Subcutaneous abdominal adipose tissue (tissue), 5 donors: Measurements from ENCODE around the gene NPB.

Experiments
- H3K27ac ChIP-seq: one replicate; pipeline ENCODE4 v1.7.0; 2013; ENCODE audit warnings: low read depth, mild to moderate bottlenecking, inconsistent platforms, low read length, moderate library complexity
- H3K27me3 ChIP-seq, 5 donors: one replicate each; pipeline ENCODE4 v1.7.0; 2013; ENCODE audit warnings: low read length in 5 of 5, inconsistent platforms in 1 of 5; ENCODE audit not compliant: control insufficient read depth in 5 of 5, insufficient read depth in 4 of 5
- H3K36me3 ChIP-seq, 5 donors: one replicate each; pipeline ENCODE4 v1.7.0; 2013; ENCODE audit warnings: low read length in 5 of 5; ENCODE audit not compliant: control insufficient read depth in 5 of 5, insufficient read depth in 5 of 5
- H3K4me1 ChIP-seq, 5 donors: one replicate each; pipeline ENCODE4 v1.7.0; 2013; ENCODE audit warnings: low read length in 5 of 5, mild to moderate bottlenecking in 3 of 5, moderate library complexity in 1 of 5; ENCODE audit not compliant: control insufficient read depth in 5 of 5, insufficient read depth in 5 of 5
- H3K4me3 ChIP-seq, 5 donors: one replicate each; pipeline ENCODE4 v1.7.0; 2013; ENCODE audit warnings: low read length in 5 of 5, low read depth in 1 of 5
- H3K9ac ChIP-seq, 5 donors: one replicate each; pipeline ENCODE4 v1.7.0; 2013; ENCODE audit warnings: low read length in 5 of 5, mild to moderate bottlenecking in 4 of 5, moderate library complexity in 3 of 5
- H3K9me3 ChIP-seq, 5 donors: one replicate each; pipeline ENCODE4 v1.7.0; 2013; ENCODE audit warnings: low read length in 5 of 5; ENCODE audit not compliant: control insufficient read depth in 5 of 5
- donor health status: healthy.
- donor health status: healthy.
- donor health status: healthy.
- donor health status: healthy.
- donor health status: healthy.

The NPB gene

GRCh38 chr17:81931557-81932332 is 29.7 kb downstream of the NPB start:
- no peaks in the 10 kb centered on the region for H3K36me3 ChIP-seq
- no peak overlapping the region for H3K27ac ChIP-seq
- no peak overlapping the region for H3K4me3 ChIP-seq
- peaks cover 25 to 43% (median 41%) of the 10 kb centered on the region in 5 donors for H3K27me3 ChIP-seq
- no peaks in the 10 kb centered on the region for H3K9me3 ChIP-seq
- no peak overlapping the region for H3K9ac ChIP-seq
- peaks cover 0 to 17% (median 16%) of the 10 kb centered on the region in 5 donors for H3K4me1 ChIP-seq

- Histone ChIP-seq H3K36me3 (no peaks in the 10 kb centered on the region), H3K9me3 (no peaks in the 10 kb centered on the region), H3K27ac (no peak overlapping the region), H3K9ac (no peak overlapping the region), H3K4me3 (no peak overlapping the region), H3K27me3 (peaks cover 27 to 44% (median 42%) of the 10 kb centered on the region in 5 donors), H3K4me1 (peaks cover 0 to 23% (median 18%) of the 10 kb centered on the region in 5 donors)
Measured at GRCh38 chr17:81932333-81932983, 30.4 kb downstream of the NPB start.

DNA sequence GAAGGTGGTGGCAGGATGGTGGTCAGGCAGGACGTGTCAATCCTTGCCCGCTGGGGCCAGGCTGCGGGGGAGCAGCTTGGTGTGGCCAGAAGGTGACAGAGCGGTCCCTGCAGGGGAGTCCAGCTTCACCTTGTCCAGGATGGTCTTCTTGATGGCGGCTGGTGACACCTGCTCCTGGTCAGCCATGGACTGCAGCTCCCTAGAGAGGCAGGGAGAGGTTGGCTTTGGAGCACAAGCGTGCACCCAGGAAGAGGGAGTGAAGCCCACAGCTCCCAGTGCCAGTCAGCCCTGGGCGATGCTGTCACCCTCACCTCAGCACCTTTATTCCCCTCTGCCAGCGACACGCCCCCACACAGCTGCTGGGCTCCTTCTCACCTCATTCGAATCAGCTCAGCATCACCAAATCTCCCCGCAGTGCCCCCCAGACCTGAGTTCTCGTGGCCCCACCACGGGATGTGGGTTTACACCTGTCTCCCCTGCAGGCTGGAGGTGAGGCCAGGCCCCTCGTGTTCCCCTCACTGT is 31.2 kb downstream of the NPB start:
- Histone ChIP-seq H3K27ac (no peak overlapping the region), H3K9me3 (no peaks in the 10 kb centered on the region), H3K9ac (no peak overlapping the region), H3K27me3 (peaks cover 24 to 44% (median 43%) of the 10 kb centered on the region in 5 donors), H3K4me1 (peaks cover 0 to 24% (median 15%) of the 10 kb centered on the region in 5 donors), H3K36me3 (no peaks in the 10 kb centered on the region), H3K4me3 (no peak overlapping the region)

- H3K27ac ChIP-seq = no peak overlapping the region
Measured at GRCh38 chr17:81934098-81934757, 32.2 kb downstream of the NPB start.

GRCh38 chr17:81934850-81935708 is 33.0 kb downstream of the NPB start:
- H3K4me1 ChIP-seq = peaks cover 0 to 24% (median 20%) of the 10 kb centered on the region in 5 donors

More at GRCh38 chr17:81934098-81934757, 32.2 kb downstream of the NPB start:
- Histone ChIP-seq H3K4me1 (peaks cover 0 to 17% (median 14%) of the 10 kb centered on the region in 5 donors), H3K36me3 (no peaks in the 10 kb centered on the region), H3K9ac (no peak overlapping the region), H3K9me3 (no peaks in the 10 kb centered on the region), H3K4me3 (no peak overlapping the region), H3K27me3 (peaks cover 17 to 42% (median 35%) of the 10 kb centered on the region in 5 donors)

DNA sequence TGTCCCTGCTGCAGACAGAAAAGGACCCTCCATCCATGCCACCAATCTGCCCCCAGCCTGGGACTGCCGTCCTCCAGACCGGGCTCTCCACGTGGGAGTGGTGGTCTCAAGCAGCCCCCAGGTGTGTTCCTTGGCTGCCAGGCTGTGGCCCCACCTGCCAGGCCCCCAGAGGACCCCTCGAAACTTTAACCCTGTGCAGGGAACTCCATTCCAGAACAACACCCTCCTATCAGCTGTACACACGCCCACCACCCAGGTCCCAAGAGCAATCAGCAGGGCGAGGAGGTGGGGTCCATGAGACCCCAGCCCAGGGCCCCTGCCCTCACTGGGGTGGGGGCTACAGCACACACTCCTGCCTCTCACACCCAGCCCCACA is 33.7 kb downstream of the NPB start:
- peaks cover 0 to 28% (median 24%) of the 10 kb centered on the region in 5 donors for H3K4me1 ChIP-seq
- H3K36me3 ChIP-seq = no peaks in the 10 kb centered on the region
- H3K27ac ChIP-seq = no peak overlapping the region
- H3K27me3 ChIP-seq = peaks cover 17 to 45% (median 35%) of the 10 kb centered on the region in 5 donors
- H3K9ac ChIP-seq = no peak overlapping the region
- H3K9me3 ChIP-seq = no peaks in the 10 kb centered on the region
- H3K4me3 ChIP-seq = no peak overlapping the region

More at GRCh38 chr17:81934850-81935708, 33.0 kb downstream of the NPB start:
- Histone ChIP-seq H3K9ac (no peak overlapping the region), H3K36me3 (no peaks in the 10 kb centered on the region), H3K9me3 (no peaks in the 10 kb centered on the region), H3K4me3 (no peak overlapping the region), H3K27ac (no peak overlapping the region), H3K27me3 (peaks cover 17 to 41% (median 38%) of the 10 kb centered on the region in 5 donors)

GRCh38 chr17:81939218-81939617 is 37.2 kb downstream of the NPB start:
- H3K27ac ChIP-seq = no peak overlapping the region
- no peak overlapping the region for H3K9ac ChIP-seq
- H3K4me3 ChIP-seq = no peak overlapping the region
- peaks cover 0 to 28% (median 24%) of the 10 kb centered on the region in 5 donors for H3K4me1 ChIP-seq
- H3K36me3 ChIP-seq = no peaks in the 10 kb centered on the region
- H3K9me3 ChIP-seq = no peaks in the 10 kb centered on the region
- H3K27me3 ChIP-seq = peaks cover 9 to 35% (median 29%) of the 10 kb centered on the region in 5 donors

DNA sequence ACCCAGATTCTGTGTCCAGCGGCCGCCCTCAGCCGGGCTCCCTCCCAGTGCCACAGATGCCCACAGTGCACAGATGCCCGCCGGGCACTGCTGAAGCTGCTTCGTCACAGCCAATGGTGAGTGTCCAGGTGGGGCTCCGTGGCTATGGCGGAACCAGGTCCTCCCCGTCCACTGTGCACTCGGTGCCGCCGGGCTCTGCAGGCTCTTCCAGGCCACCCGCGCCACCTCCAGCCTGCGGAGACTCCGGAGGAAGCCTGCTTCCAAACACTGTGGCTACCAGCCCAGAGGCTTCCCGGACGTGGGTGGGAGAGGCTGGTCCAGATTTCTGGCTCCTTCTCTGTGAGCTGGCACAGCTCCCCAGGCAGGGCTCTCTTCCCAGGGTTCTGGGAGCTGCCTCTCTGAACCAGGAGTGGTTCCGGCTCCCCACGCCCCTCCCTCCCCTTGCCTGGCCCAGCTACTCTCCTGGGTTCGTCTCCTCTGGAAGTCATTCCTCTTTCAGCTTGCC is 37.9 kb downstream of the NPB start:
- no peak overlapping the region for H3K4me3 ChIP-seq
- H3K4me1 ChIP-seq = peaks cover 0 to 28% (median 24%) of the 10 kb centered on the region in 5 donors
- peaks cover 15 to 40% (median 28%) of the 10 kb centered on the region in 5 donors for H3K27me3 ChIP-seq
- H3K9ac ChIP-seq = no peak overlapping the region
- no peak overlapping the region for H3K27ac ChIP-seq
- H3K9me3 ChIP-seq = no peaks in the 10 kb centered on the region
- no peaks in the 10 kb centered on the region for H3K36me3 ChIP-seq
